Type B pancreatic cell (in vitro differentiated cells): ENCODE data around the gene TCF25. TPM values are rescaled to one million over a fixed set of nuclear protein-coding genes. Genes with fewer than 3 reads are reported as not detected.
A peak's percentile ranks its signal among the peaks of the same experiment; 100 is the strongest.

Experiments
- DNase-seq: peaks from one replicate; pipeline ENCODE4 v3.0.0; 2021; ENCODE audit warnings: mixed read lengths; ENCODE audit not compliant: unreplicated experiment; ENCODE audit errors: extremely low spot score
- H3K27ac Mint-ChIP-seq: 2 replicates; pipeline ENCODE4 v1.8.0; 2021; ENCODE audit warnings: mild to moderate bottlenecking, mixed read lengths
- H3K27me3 Mint-ChIP-seq: 2 replicates; pipeline ENCODE4 v1.8.0; 2021; ENCODE audit warnings: mixed read lengths
- H3K36me3 Mint-ChIP-seq: 2 replicates; pipeline ENCODE4 v1.8.0; 2021; ENCODE audit warnings: mixed read lengths
- H3K4me1 Mint-ChIP-seq: one replicate; pipeline ENCODE4 v1.8.0; 2021; ENCODE audit warnings: mixed read lengths; ENCODE audit not compliant: unreplicated experiment
- H3K4me3 Mint-ChIP-seq: 2 replicates; pipeline ENCODE4 v1.8.0; 2021; ENCODE audit warnings: mild to moderate bottlenecking, mixed read lengths
- H3K9me3 Mint-ChIP-seq: 2 replicates; pipeline ENCODE4 v1.8.0; 2021; ENCODE audit warnings: mixed read lengths
- total RNA-seq: library from RNA; stranded (reverse); gene quantifications from 2 replicates; pipeline ENCODE4 v1.2.1, GENCODE V29; 2021; ENCODE audit warnings: low replicate concordance
- TF ChIP-seq, protein P1 (sequence below): fragments of 200-600 bp; sonication (generic); conservative IDR thresholded peaks from 2 replicates; pipeline ENCODE4 v1.5.0; 2021; ENCODE audit warnings: antibody characterized with exemption, mild to moderate bottlenecking

TCF25 gene
- total RNA-seq, 1 donor from 2014 or later = 184 TPM

DNA sequence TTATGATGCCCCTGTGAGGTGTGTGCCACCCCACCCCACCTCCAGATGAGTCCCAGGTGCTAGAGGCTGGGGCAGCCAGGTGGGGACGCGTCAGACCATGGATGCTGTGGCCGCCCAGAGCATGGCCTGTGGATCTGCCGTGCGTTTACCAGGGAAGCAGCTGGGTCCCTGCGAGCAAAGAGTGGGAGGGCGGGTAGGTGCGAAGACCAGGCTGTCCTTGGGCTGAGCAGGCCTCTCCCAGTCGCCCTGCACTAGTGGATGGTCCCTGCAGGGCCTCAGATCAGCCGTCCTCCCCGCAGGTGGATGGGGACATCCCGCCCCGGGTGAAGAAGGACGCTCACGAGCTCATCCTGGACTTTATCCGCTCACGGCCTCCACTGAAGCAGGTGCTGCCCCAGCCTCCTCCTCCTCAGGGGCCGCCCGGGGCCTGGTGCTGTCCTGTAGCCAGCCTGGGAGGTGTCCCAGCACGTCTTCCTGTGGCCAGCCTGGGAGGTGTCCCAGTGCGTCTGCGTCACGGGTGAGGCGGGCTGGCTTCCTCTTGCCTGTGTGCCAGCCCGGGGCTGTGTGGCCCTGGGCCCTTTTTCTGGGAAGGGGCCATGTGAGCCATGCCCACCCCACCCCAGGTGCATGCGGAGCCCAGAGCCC lies 18.0 kb upstream of the TCF25 start:
- TF ChIP-seq, protein P1, sequence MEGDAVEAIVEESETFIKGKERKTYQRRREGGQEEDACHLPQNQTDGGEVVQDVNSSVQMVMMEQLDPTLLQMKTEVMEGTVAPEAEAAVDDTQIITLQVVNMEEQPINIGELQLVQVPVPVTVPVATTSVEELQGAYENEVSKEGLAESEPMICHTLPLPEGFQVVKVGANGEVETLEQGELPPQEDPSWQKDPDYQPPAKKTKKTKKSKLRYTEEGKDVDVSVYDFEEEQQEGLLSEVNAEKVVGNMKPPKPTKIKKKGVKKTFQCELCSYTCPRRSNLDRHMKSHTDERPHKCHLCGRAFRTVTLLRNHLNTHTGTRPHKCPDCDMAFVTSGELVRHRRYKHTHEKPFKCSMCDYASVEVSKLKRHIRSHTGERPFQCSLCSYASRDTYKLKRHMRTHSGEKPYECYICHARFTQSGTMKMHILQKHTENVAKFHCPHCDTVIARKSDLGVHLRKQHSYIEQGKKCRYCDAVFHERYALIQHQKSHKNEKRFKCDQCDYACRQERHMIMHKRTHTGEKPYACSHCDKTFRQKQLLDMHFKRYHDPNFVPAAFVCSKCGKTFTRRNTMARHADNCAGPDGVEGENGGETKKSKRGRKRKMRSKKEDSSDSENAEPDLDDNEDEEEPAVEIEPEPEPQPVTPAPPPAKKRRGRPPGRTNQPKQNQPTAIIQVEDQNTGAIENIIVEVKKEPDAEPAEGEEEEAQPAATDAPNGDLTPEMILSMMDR = no peak
- no peaks in the 10 kb centered on the region for H3K27me3 Mint-ChIP-seq
- no peak overlapping the region for H3K4me3 Mint-ChIP-seq
- no peaks in the 10 kb centered on the region for H3K9me3 Mint-ChIP-seq
- H3K27ac Mint-ChIP-seq = no peak overlapping the region
- H3K36me3 Mint-ChIP-seq = no peaks in the 10 kb centered on the region
- DNase-seq = no peak
- H3K4me1 Mint-ChIP-seq = no peaks in the 10 kb centered on the region

DNA sequence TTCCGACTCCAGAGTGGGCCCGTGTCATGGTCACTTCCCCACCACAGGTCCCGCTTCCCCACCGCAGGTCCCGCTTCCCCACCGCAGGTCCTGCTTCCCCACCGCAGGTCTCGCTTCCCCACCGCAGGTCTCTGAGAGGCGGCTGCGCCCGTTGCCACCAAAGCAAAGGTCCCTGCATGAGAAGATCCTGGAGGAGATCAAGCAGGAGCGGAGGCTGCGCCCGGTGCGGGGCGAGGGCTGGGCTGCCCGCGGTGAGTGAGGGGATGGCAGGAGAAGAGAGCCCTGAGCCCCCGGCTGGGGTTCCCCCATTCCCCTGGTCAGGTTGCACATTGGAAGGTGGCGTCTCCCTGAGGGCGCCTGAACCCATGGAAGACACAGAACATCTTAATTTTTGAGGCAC lies 17.4 kb upstream of the TCF25 start:
- DNase-seq = no peak
- H3K27me3 Mint-ChIP-seq = no peaks in the 10 kb centered on the region
- no peak overlapping the region for H3K4me3 Mint-ChIP-seq
- TF ChIP-seq, protein P1 = no peak
- H3K36me3 Mint-ChIP-seq = no peaks in the 10 kb centered on the region
- H3K4me1 Mint-ChIP-seq = peaks cover 2% of the 10 kb centered on the region
- H3K9me3 Mint-ChIP-seq = no peaks in the 10 kb centered on the region
- no peak overlapping the region for H3K27ac Mint-ChIP-seq

- H3K36me3 Mint-ChIP-seq = no peaks in the 10 kb centered on the region
- no peaks in the 10 kb centered on the region for H3K9me3 Mint-ChIP-seq
- H3K4me3 Mint-ChIP-seq = no peak overlapping the region
- TF ChIP-seq, protein P1 = no peak
- H3K27ac Mint-ChIP-seq = no peak overlapping the region
- DNase-seq = no peak
- peaks cover 7% of the 10 kb centered on the region for H3K4me1 Mint-ChIP-seq
- H3K27me3 Mint-ChIP-seq = no peaks in the 10 kb centered on the region
Observed at GRCh38 chr16:89858973-89859614, 14.3 kb upstream of the TCF25 start.

DNA sequence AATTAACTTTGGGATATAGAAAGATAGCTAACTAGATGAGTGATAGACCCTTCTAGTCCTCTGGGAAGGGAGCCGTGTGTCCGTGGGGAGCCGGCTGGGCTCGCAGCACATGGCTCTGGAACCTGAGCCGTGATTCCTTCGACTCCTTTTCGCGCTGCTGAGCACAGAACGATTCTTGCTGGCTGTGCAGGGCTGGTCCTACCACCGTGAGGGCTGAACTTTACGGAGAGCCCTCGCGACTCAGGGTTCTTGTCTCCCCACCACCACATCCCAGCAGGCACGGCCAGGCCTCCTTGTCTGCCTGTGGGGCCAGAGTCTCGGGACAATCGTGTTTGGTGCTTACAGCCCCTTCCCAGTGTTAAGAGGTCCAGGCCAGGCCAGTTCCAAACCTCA lies 13.8 kb upstream of the TCF25 start:
- TF ChIP-seq, protein P1 = no peak
- Mint-ChIP-seq H3K9me3 (no peaks in the 10 kb centered on the region), H3K36me3 (peaks cover 3% of the 10 kb centered on the region), H3K4me1 (peaks cover 12% of the 10 kb centered on the region), H3K27me3 (no peaks in the 10 kb centered on the region), H3K27ac (no peak overlapping the region), H3K4me3 (no peak overlapping the region)
- DNase-seq = no peak

- peak; percentile 83 for DNase-seq
- Mint-ChIP-seq H3K9me3 (no peaks in the 10 kb centered on the region), H3K4me3 (no peak overlapping the region), H3K27me3 (no peaks in the 10 kb centered on the region), H3K27ac (no peak overlapping the region), H3K36me3 (peaks cover 8% of the 10 kb centered on the region), H3K4me1 (peaks cover 14% of the 10 kb centered on the region)
- TF ChIP-seq, protein P1 = peak; percentile 92
Observed at GRCh38 chr16:89860747-89861304, 12.6 kb upstream of the TCF25 start.
